ENCODE data around the gene MYO3B. TPM values are rescaled to one million over a fixed set of nuclear protein-coding genes. Genes with fewer than 3 reads are reported as not detected.

The MYO3B gene
- total RNA-seq, 1 experiment from 2014 or later, result 0.63 TPM

- no peak overlapping the region for H4K5ac ChIP-seq (ENCODE audit: insufficient read length, low read depth, low read length)
- Mint-ChIP-seq H3K4me3 (no peak overlapping the region), H3K9me3 (peaks cover 0 to 4% of the 10 kb centered on the region in 2 experiments; a peak in 3 of 5 replicates), H3K27me3 (ENCODE audit: low read depth) (no peaks in the 10 kb centered on the region), H3K27ac (no peak overlapping the region), H3K4me1 (peaks cover 15 to 23% of the 10 kb centered on the region in 2 experiments), H3K36me3 (ENCODE audit: insufficient read depth in 1 of 3, low read depth in 3 of 3) (peaks cover 4 to 8% (median 4%) of the 10 kb centered on the region in 3 experiments; a peak in 5 of 7 replicates)
- no peaks in the 10 kb centered on the region for H4K20me1 ChIP-seq (ENCODE audit: control insufficient read depth, insufficient read depth, insufficient read length)
- H3K4ac ChIP-seq (ENCODE audit: low read depth, low read length), result no peak overlapping the region
- no peak overlapping the region for H2BK12ac ChIP-seq (ENCODE audit: insufficient read length, low read depth, low read length)
- H3K23ac ChIP-seq (ENCODE audit: insufficient read length, low read depth, low read length), result no peak overlapping the region
- H4K8ac ChIP-seq (replicated peaks; ENCODE audit: insufficient read length, low read depth, low read length), result no peak overlapping the region
- no peak overlapping the region for H3K56ac ChIP-seq (ENCODE audit: insufficient read length, low read depth, low read length)
- H3T11ph ChIP-seq (ENCODE audit: low read length), result peak overlapping the region; percentile 45
- H2BK120ac ChIP-seq (ENCODE audit: low read depth, low read length, poor library complexity, severe bottlenecking), result no peak overlapping the region
- WGBS (ENCODE audit: extremely low coverage, insufficient read length, low lambda C conversion rate), result no CpG with 5 or more reads among the region's 1 CpG
- H2AK5ac ChIP-seq (ENCODE audit: insufficient read length, low read length), result no peak overlapping the region
- H3K4me2 ChIP-seq (ENCODE audit: insufficient read depth, insufficient read length, low read length), result no peak overlapping the region
- H3K14ac ChIP-seq (ENCODE audit: insufficient read depth, low read length), result no peak overlapping the region
- H2BK15ac ChIP-seq (ENCODE audit: low read depth, low read length), result no peak overlapping the region
- H3K27ac ChIP-seq (ENCODE audit: insufficient read length, low read depth, low read length), result no peak overlapping the region
- H2BK20ac ChIP-seq (ENCODE audit: low read depth, low read length, poor library complexity, severe bottlenecking), result no peak overlapping the region
- TF ChIP-seq CTCF (conservative IDR thresholded peaks at IDR 0.05), result no peak
- no peaks in the 10 kb centered on the region for H3K23me2 ChIP-seq (ENCODE audit: insufficient read length, low read depth, low read length, poor library complexity, severe bottlenecking)
- no peak overlapping the region for H3K9ac ChIP-seq (ENCODE audit: extremely low read depth, insufficient read length, low read length)
- DNase-seq, result no peak
- no peak overlapping the region for H2AFZ ChIP-seq (ENCODE audit: low read length)
- no peaks in the 10 kb centered on the region for H3K4me1 ChIP-seq (ENCODE audit: insufficient read depth, low read length)
- peak overlapping the region; percentile 74 for H3K18ac ChIP-seq (ENCODE audit: insufficient read length, low read depth, low read length)
- no peaks in the 10 kb centered on the region for H3K9me3 ChIP-seq (ENCODE audit: control insufficient read depth, low read depth, low read length)
- H2BK5ac ChIP-seq (ENCODE audit: insufficient read length, low read length), result no peak overlapping the region
- H3K79me2 ChIP-seq (ENCODE audit: insufficient read depth, low read length), result no peaks in the 10 kb centered on the region
- H3K79me1 ChIP-seq (ENCODE audit: insufficient read depth, low read depth, low read length, poor library complexity, severe bottlenecking), result no peaks in the 10 kb centered on the region
- no peaks in the 10 kb centered on the region for H3K27me3 ChIP-seq (ENCODE audit: insufficient read depth, low read length)
- H4K91ac ChIP-seq (ENCODE audit: insufficient read length, low read depth, low read length), result no peak overlapping the region
These were observed 23.3 kb downstream of the MYO3B start for GRCh38 chr2:170201275-170201674.

Data from H9 (cell line).